Endothelial cell of umbilical vein (primary cell): ENCODE data around the gene MID1. TPM values are rescaled to one million over a fixed set of nuclear protein-coding genes. Genes with fewer than 3 reads are reported as not detected.

ENCODE experiments used
- BruUV-seq: library from RNA; stranded (reverse); fragments of 400-500 nt; replicated peaks from 2 replicates; lab custom pipeline; 2021; lab: Mats Ljungman, UMichigan
- CTCF ChIA-PET: fragments of 300-600, 350-600 bp; sonication (Branson Sonifier 250); formaldehyde crosslinking; loops from one replicate; lab custom pipeline; 2021; ENCODE audit warnings: antibody characterized with exemption, inconsistent platforms; lab: Charles Lee
- POLR2A ChIA-PET: fragments of 300-600, 350-600 bp; sonication (Branson Sonifier 250); formaldehyde crosslinking; loops from one replicate; lab custom pipeline; 2021; ENCODE audit warnings: antibody characterized with exemption, inconsistent platforms; lab: Charles Lee
- DNase-seq: peaks from one replicate; pipeline ENCODE4 v3.0.0-alpha.2; 2011; ENCODE audit warnings: low read depth, low spot score
- FAIRE-seq: peaks from 2 replicates; lab custom pipeline; 2011; peaks lifted over from hg19 to GRCh38; lab: Jason Lieb, UNC
- H2AFZ ChIP-seq: 2 replicates; pipeline ENCODE4 v1.6.0; 2012; ENCODE audit warnings: low read depth, low read length, control low read depth, inconsistent platforms
- H3K27ac ChIP-seq: 2 replicates; pipeline ENCODE4 v1.5.1; 2011; ENCODE audit warnings: low read depth, mild to moderate bottlenecking, control low read depth, low read length, moderate library complexity; ENCODE audit not compliant: insufficient read depth
- H3K27me3 ChIP-seq, 2 experiments: 2 replicates each; pipeline versions ENCODE4 v1.6.0 to v1.6.1; 2011; ENCODE audit warnings: low read length in 2 of 2, mixed read lengths in 1 of 2; ENCODE audit not compliant: control insufficient read depth in 2 of 2, insufficient read depth in 2 of 2
- H3K36me3 ChIP-seq, 2 experiments: 2 replicates in 1 of 2; 3 replicates in 1 of 2; pipeline ENCODE4 v1.5.1; 2011; ENCODE audit warnings: low read length in 2 of 2, mild to moderate bottlenecking in 1 of 2, moderate library complexity in 1 of 2; ENCODE audit not compliant: control insufficient read depth in 2 of 2, insufficient read depth in 2 of 2; ENCODE audit errors: extremely low read depth in 1 of 2
- H3K4me1 ChIP-seq: 3 replicates; pipeline ENCODE4 v1.5.1; 2011; ENCODE audit warnings: mild to moderate bottlenecking, low read length; ENCODE audit not compliant: control insufficient read depth, insufficient read depth; ENCODE audit errors: extremely low read depth
- H3K4me2 ChIP-seq: 2 replicates; pipeline ENCODE4 v1.6.1; 2011; ENCODE audit warnings: low read length, control low read depth, mixed read lengths; ENCODE audit not compliant: insufficient read depth
- H3K4me3 ChIP-seq, 3 experiments: fragments of 200-600 bp in 1 of 3; sonication (generic), shearing (Covaris generic) in 1 of 3; replicated peaks in 1 of 3; 2 replicates each; pipeline ENCODE4 v1.5.1; 2011 to 2016; ENCODE audit warnings: control low read depth in 3 of 3, low read length in 3 of 3, mild to moderate bottlenecking in 2 of 3, inconsistent platforms in 1 of 3, low read depth in 1 of 3, moderate library complexity in 1 of 3; ENCODE audit not compliant: insufficient read depth in 1 of 3
- H3K79me2 ChIP-seq: 2 replicates; pipeline ENCODE4 v1.6.0; 2012; ENCODE audit warnings: low read length, inconsistent platforms; ENCODE audit not compliant: control insufficient read depth, insufficient read depth
- H3K9ac ChIP-seq: replicated peaks from 2 replicates; pipeline ENCODE3; 2011; ENCODE audit warnings: low read length, control low read depth; ENCODE audit not compliant: insufficient read depth; ENCODE audit errors: extremely low read depth
- H3K9me1 ChIP-seq: replicated peaks from 3 replicates; pipeline ENCODE4 v1.6.0; 2011; ENCODE audit warnings: mild to moderate bottlenecking, low read length; ENCODE audit not compliant: control insufficient read depth, insufficient read depth; ENCODE audit errors: extremely low read depth
- H3K9me3 ChIP-seq: replicated peaks from 2 replicates; pipeline ENCODE4 v1.5.1; 2012; ENCODE audit warnings: low read length, inconsistent platforms; ENCODE audit not compliant: control insufficient read depth, insufficient read depth
- H4K20me1 ChIP-seq: replicated peaks from 2 replicates; pipeline ENCODE3; 2011; ENCODE audit warnings: mild to moderate bottlenecking, low read length; ENCODE audit not compliant: control insufficient read depth, insufficient read depth; ENCODE audit errors: extremely low read depth
- EZH2 ChIP-seq: IDR thresholded peaks from 2 replicates; pipeline ENCODE4 v1.6.1; 2012; ENCODE audit warnings: borderline replicate concordance, low read depth, mild to moderate bottlenecking, moderate library complexity, low read length, inconsistent platforms; ENCODE audit not compliant: severe bottlenecking
- FOS ChIP-seq: IDR thresholded peaks from 2 replicates; pipeline ENCODE4 v1.6.1; 2011; ENCODE audit warnings: mild to moderate bottlenecking, low read length, moderate library complexity, borderline replicate concordance; ENCODE audit not compliant: insufficient read depth
- GATA2 ChIP-seq: IDR thresholded peaks from 2 replicates; pipeline ENCODE4 v1.7.0; 2011; ENCODE audit warnings: low read depth, mild to moderate bottlenecking, moderate library complexity, mixed read lengths, low read length; ENCODE audit not compliant: insufficient read length, insufficient read depth
- JUN ChIP-seq: IDR thresholded peaks from 2 replicates; pipeline ENCODE4 v1.6.1; 2011; ENCODE audit warnings: borderline replicate concordance, low read depth; ENCODE audit not compliant: insufficient read length, insufficient read depth
- POLR2A ChIP-seq: IDR thresholded peaks from 2 replicates; pipeline ENCODE4 v1.6.1; 2012; ENCODE audit warnings: low read depth, mild to moderate bottlenecking, control low read depth, low read length
- dilution Hi-C: fragments of 300-500 bp; cut with MboI; formaldehyde crosslinking; loops from one replicate; pipeline ENCODE4 v1.15.0; 2019; ENCODE audit warnings: low sequenced_read_pairs; ENCODE audit not compliant: extremely low pct_ligation_motif_present
- intact Hi-C: fragments of 100-400 bp; cut with micrococcal nuclease; formaldehyde crosslinking; loops from one replicate; pipeline ENCODE4 v1.10.0; 2022
- polyA plus RNA-seq, 4 experiments: library from polyadenylated mRNA; depleted of rRNA in 3 of 4; stranded (reverse) in 3 of 4; unstranded in 1 of 4; fragments of >200 nt; gene quantifications; 2 replicates each; pipeline versions ENCODE4 v1.2.1 to v1.2.3, GENCODE V29; 2011 to 2012; ENCODE audit warnings: missing spikeins in 1 of 4
- total RNA-seq: library from RNA; stranded (reverse); gene quantifications from 2 replicates; pipeline ENCODE4 v1.2.3, GENCODE V29; 2021
- TF ChIP-seq, protein P1 (sequence below): IDR thresholded peaks from 2 replicates; pipeline ENCODE4 v1.6.1; 2011; ENCODE audit not compliant: insufficient read depth, insufficient read length

MID1 gene
- total and polyA plus RNA-seq, 2 donors (not counting 3 experiments of a cell fraction or from before 2014, with no cell fraction given), result 21.3 to 29.8 TPM

DNA sequence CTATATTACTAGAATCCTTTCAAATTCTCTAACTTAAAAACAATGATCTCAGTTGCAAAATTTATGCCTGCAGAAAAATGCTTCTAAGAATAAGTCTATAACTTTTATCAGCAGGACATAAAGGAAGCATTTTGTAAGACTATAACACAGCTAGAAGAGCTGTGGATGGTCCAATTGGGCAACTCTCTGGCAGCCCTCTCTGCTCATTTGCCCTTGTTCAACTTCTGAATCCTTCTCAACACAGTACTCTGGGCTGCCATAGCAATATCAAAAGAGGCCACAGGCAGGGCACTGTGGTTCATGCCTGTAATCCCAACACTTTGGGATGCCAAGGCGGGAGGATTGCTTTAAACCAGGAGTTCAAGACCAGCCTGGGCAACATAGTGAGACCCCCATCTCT, 88.5 kb downstream of the MID1 start:
- TF ChIP-seq FOS (no peak), GATA2 (no peak), POLR2A (no peak), JUN (no peak)
- TF ChIP-seq, protein P1, sequence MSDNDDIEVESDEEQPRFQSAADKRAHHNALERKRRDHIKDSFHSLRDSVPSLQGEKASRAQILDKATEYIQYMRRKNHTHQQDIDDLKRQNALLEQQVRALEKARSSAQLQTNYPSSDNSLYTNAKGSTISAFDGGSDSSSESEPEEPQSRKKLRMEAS, result no peak
- BruUV-seq, result no TSS peak
- H3K9ac ChIP-seq, result no peak overlapping the region
- no peaks in the 10 kb centered on the region for H4K20me1 ChIP-seq
- H3K9me3 ChIP-seq, result no peaks in the 10 kb centered on the region
- intact Hi-C loops (no loop called here), dilution Hi-C loops (no loop called here)
- H3K27ac ChIP-seq, result no peak overlapping the region
- ChIA-PET CTCF (no interaction called here), POLR2A (no interaction called here)
- no peak overlapping the region for H2AFZ ChIP-seq
- H3K79me2 ChIP-seq, result no peaks in the 10 kb centered on the region
- no peak overlapping the region for H3K4me2 ChIP-seq
- no peaks in the 10 kb centered on the region for H3K27me3 ChIP-seq
- no peak for FAIRE-seq
- H3K36me3 ChIP-seq, result no peaks in the 10 kb centered on the region
- H3K4me3 ChIP-seq, result no peak overlapping the region
- H3K9me1 ChIP-seq, result no peaks in the 10 kb centered on the region
- peaks cover 14% of the 10 kb centered on the region for H3K4me1 ChIP-seq
- DNase-seq, result no peak

DNA sequence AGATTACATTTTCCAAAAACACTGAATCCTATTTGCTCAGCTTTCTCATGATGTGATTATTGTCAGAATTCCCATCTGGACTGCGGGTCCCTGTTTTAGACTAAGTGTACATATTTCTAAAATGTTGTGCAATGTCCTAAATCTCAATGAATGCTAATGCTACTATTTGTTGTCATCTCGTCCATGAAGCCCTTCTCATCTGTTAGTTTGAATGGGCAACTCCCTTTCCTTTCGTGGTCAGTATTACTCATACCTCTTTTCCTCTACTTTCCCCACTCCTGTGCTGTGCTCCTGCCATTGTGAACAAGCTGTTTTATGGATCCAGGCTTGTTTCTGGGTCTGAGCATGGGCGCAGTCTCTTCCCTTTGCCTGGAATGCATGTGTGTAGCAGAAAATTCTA, 91.0 kb downstream of the MID1 start:
- Histone ChIP-seq H3K4me1 (peaks cover 19% of the 10 kb centered on the region), H3K4me3 (no peak overlapping the region), H3K27ac (no peak overlapping the region), H3K9ac (no peak overlapping the region), H3K36me3 (no peaks in the 10 kb centered on the region), H3K79me2 (no peaks in the 10 kb centered on the region), H2AFZ (no peak overlapping the region), H3K9me3 (no peaks in the 10 kb centered on the region), H3K27me3 (no peaks in the 10 kb centered on the region), H3K9me1 (no peaks in the 10 kb centered on the region), H3K4me2 (peak overlapping the region; percentile 24), H4K20me1 (no peaks in the 10 kb centered on the region)
- no TSS peak for BruUV-seq
- TF ChIP-seq EZH2 (no peak), FOS (peak; percentile 23)
- dilution Hi-C loops (no loop called here), intact Hi-C loops (no loop called here)
- no peak for DNase-seq
- FAIRE-seq, result peak; percentile 78
- POLR2A ChIA-PET, result no interaction called here
- CTCF ChIA-PET, result interaction anchor here (1.1 to 1.5 kb wide), 2 partner anchors 20 to 69 kb away, joined by 3 to 7 read pairs; no protein-coding TSS in a partner anchor
